Measurements from ENCODE around the gene SYNGAP1. TPM values are rescaled to one million over a fixed set of nuclear protein-coding genes. Genes with fewer than 3 reads are reported as not detected.
"Not testable (repeated sequence)": the region's sequence is repeated elsewhere in the genome, so short reads cannot be mapped to it uniquely, and the experiment has no call there.

Gene SYNGAP1
- 28.1 TPM for polyA plus RNA-seq (ENCODE audit: insufficient read length)

- DNase-seq (ENCODE audit: low read depth): no peak
These were observed at the start of gene SYNGAP1 for GRCh38 chr6:33419580-33420490. SYNGAP1 (plus strand) TSS chr6:33420065; CDS start chr6:33420265, 200 bp downstream.

GRCh38 chr6:33371901-33372300 lies 48.0 kb upstream of the SYNGAP1 start:
- DNase-seq (ENCODE audit: low read depth): not testable (repeated sequence)

DNA sequence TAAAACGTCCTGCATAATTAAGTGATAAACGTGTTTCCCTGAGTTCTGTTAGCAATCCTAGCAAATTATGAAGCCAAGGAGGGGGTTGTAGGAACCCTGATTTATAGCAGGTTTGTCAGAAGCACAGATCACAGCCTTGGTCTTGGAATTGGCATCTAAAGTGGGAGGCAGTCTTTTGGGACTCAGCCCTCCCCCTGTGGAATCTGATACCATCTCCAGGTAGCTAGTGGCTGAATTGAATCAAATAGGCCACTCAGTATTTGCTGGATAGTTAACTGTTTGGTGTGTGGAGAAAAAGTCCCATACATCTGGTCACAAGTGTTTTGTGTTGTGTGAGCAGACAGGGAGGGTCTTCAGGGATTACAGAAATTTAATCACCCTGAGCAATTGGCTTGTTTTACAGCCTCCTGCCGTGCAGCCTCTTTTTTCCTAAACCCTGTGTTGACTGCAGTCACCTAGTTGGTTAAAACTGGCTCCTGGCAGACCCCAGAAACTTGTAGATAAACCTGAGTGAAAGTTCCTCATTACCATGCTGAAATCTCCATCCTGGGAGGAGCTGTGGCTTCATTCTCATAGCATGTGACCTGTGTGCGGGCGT lies 47.2 kb upstream of the SYNGAP1 start:
- no peak for DNase-seq (ENCODE audit: low read depth)

GRCh38 chr6:33373960-33374910 lies 45.6 kb upstream of the SYNGAP1 start:
- no peak for DNase-seq (ENCODE audit: low read depth)

DNA sequence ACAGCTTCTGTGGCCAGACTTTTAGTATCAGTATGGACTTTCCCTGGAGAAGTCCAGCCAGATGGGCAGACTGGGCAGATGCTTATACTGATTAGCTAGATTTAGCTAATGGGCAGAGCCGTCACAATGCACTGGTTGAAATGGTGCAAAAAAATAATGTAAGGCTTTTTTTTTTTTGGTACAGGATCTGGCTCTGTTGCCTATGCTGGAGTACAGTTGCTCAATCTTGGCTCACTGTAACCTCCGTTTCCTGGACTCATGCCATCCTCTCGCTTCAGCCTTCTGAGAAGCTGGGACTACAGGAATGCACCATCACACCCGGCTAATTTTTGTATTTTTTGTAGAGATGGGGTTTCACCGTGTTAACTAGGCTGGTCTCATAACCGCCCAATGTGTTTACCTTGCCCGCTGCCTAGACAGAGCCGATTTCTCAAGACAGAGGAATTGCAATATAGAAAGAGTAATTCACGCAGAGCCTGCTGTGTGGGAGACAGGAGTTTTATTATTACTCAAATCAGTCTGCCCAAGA lies 44.7 kb upstream of the SYNGAP1 start:
- peak; percentile 89 for DNase-seq (ENCODE audit: low read depth)

GRCh38 chr6:33377171-33377570 lies 42.7 kb upstream of the SYNGAP1 start:
- no peak for DNase-seq (ENCODE audit: low read depth)

DNA sequence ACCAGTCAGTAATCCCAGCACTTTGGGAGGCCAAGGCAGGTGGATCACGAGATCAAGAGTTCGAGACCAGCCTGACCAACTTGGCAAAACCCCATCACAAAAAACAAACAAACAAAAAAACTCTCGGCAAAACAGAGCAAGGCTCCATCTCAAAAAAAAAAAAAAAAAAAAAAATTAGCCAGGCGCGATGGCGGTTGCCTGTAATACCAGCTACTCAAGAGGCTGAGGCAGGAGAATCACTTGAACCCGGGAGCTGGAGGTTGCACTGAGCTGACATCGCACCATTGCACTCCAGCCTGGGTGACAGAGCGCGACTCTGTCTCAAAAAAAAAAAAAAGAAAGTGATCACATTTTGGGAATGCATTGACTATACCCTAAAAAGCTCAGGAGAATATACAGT lies 40.7 kb upstream of the SYNGAP1 start:
- not testable (repeated sequence) for DNase-seq (ENCODE audit: low read depth)

GRCh38 chr6:33380272-33380981 lies 39.4 kb upstream of the SYNGAP1 start:
- DNase-seq (ENCODE audit: low read depth): no peak

GRCh38 chr6:33383427-33384185 lies 36.3 kb upstream of the SYNGAP1 start:
- DNase-seq (ENCODE audit: low read depth): no peak

DNA sequence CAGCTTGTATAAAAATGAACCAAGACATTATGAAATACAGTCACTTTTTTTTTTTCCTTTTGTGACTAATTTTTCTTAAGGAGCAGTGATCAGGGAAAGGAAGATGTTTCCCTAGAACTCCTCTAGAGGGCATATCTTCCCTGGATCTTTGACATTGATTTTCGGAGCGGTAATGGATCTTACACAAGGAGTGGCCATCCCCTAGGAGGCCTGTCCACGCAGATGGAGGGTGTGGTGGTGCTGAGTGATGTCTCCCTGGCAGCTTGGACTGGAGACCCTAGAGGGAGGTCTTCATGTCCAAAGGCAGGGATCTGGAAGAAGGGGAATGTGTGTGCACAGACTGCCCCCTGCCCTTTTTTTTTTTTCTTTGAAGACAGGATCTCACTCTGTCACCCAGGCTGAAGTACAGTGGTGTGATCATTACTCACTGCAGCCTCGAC lies 35.3 kb upstream of the SYNGAP1 start:
- DNase-seq (ENCODE audit: low read depth): no peak

DNA sequence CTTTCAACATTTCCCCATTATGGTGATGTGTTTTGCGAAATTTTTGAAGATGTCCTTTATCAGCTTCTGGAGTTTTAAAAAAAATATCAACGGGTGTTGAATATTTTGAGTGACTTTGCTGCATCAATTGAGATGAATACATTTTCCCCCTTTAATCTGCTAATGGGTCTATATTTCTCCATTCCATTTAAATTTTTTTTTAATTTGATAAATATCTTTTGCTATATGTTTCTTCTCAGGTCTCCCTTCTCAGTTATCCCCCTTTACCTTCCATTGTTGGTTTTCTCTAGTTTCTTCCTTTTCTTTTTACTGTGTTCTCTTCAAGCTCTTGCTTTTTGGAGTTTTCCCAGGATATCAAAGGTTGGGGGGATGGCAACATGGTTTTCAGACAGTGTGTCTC lies 29.7 kb upstream of the SYNGAP1 start:
- DNase-seq (ENCODE audit: low read depth): no peak

DNA sequence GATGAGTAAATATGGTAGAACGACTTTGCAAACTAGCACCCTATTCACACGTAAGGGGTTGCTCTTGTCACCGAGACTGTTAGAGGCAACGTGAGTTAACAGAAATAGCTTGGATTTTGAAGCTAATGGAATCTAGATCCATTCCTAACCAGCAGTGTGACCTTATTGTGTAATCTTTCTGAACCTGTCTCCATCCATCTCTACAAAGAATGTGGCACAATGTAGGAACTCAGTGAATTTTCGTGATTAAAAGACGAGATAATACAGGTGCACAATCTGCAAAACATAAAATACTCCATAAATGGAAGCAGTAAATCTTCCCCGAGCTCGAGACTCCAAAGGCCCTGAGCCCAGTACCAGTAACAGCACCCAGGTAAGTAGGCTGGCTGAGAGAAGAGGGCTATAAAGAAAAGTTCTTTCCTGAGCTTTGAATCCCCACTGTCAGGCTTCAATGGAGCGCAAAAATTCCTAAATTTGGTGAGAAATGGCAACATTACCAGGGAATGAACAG lies 29.0 kb upstream of the SYNGAP1 start:
- DNase-seq (ENCODE audit: low read depth): no peak

GRCh38 chr6:33391278-33391921 lies 28.5 kb upstream of the SYNGAP1 start, which contains the start of gene KIFC1:
KIFC1 (plus strand) TSS chr6:33391823; CDS start chr6:33391986, 163 bp downstream.
- DNase-seq (ENCODE audit: low read depth): peak; percentile 99

- DNase-seq (ENCODE audit: low read depth): no peak
These were observed 27.8 kb upstream of the SYNGAP1 start for GRCh38 chr6:33391922-33392594.

- no peak for DNase-seq (ENCODE audit: low read depth)
These were observed 27.3 kb upstream of the SYNGAP1 start for GRCh38 chr6:33392595-33392948.

DNA sequence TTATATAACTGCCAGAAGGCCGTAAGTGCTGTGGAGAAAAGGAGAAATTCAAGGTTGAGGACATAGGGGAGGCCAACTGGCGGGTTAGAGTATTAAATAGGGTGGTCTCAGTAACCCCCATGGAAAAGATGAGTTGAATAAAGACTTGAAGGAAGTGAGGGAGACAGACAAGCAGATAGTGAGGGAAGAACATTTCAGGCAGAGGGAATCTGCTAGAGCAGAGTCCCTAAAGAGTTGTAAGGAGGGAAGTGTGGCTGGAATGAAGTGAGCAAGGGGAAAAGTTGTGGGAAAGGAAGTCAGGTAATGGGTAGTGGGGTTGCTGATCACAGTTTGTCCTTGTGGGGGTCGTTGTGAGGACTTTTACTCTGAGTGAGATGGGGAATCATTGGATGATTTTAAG lies 26.9 kb upstream of the SYNGAP1 start:
- DNase-seq (ENCODE audit: low read depth): no peak

DNA sequence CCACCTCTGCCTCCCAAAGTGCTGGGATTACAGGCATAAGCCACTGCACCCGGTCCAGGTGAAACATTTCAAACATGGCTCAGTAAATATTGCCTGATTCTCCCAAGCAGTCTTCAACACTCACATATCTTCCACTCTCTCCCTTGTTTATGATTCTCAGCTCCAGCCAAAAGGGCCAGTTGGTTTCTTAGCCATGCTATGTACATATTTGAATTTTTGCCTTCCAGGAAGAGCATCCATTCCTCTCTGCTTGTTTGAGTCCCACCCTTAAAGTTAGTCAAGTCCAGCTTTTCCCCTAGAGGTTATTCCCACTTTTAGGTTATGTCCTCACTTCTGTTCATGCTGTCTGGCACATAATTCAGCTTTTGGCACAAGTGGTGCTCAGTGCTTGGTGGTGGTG lies 22.3 kb upstream of the SYNGAP1 start:
- DNase-seq (ENCODE audit: low read depth): no peak

GRCh38 chr6:33398601-33399000 lies 21.3 kb upstream of the SYNGAP1 start:
- not testable (repeated sequence) for DNase-seq (ENCODE audit: low read depth)

- DNase-seq (ENCODE audit: low read depth): not testable (repeated sequence)
These were observed 20.0 kb upstream of the SYNGAP1 start for GRCh38 chr6:33399881-33400280.

All from forelimb muscle (tissue), 1 donor.